GM18868 (cell line): ENCODE results near the gene LDB3.

Source experiments
- ATAC-seq: cut with Tn5 transposase; IDR thresholded peaks from one replicate; pipeline ENCODE4 v1.9.1; 2021; ENCODE audit warnings: mild to moderate bottlenecking, moderate library complexity; ENCODE audit not compliant: unreplicated experiment

The LDB3 gene

DNA sequence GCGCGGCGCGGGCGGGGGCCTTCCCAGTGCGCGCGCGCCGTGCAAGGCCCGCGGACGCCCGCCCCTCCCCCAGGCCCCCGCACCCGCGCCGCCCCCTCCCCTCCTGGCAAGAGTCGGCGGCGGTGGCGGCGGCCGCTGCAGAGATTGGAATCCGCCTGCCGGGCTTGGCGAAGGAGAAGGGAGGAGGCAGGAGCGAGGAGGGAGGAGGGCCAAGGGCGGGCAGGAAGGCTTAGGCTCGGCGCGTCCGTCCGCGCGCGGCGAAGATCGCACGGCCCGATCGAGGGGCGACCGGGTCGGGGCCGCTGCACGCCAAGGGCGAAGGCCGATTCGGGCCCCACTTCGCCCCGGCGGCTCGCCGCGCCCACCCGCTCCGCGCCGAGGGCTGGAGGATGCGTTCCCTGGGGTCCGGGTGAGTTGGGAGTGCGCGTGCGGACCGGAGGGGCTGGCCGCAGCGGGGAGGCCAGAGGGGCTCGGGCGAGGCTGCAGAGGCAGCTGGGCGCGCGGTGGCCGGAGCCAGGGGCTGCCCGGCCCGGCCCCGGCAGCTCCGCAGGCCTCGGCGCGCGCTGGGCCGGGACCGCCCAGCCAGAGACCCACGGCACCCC lies 88.3 kb downstream of the LDB3 start, which contains the start of gene BMPR1A:
BMPR1A (plus strand) TSS at position 109 of the 602 bp plus-strand sequence. CDS start 119,400 bp downstream, outside the sequence.
- ATAC-seq: peak; percentile 27

DNA sequence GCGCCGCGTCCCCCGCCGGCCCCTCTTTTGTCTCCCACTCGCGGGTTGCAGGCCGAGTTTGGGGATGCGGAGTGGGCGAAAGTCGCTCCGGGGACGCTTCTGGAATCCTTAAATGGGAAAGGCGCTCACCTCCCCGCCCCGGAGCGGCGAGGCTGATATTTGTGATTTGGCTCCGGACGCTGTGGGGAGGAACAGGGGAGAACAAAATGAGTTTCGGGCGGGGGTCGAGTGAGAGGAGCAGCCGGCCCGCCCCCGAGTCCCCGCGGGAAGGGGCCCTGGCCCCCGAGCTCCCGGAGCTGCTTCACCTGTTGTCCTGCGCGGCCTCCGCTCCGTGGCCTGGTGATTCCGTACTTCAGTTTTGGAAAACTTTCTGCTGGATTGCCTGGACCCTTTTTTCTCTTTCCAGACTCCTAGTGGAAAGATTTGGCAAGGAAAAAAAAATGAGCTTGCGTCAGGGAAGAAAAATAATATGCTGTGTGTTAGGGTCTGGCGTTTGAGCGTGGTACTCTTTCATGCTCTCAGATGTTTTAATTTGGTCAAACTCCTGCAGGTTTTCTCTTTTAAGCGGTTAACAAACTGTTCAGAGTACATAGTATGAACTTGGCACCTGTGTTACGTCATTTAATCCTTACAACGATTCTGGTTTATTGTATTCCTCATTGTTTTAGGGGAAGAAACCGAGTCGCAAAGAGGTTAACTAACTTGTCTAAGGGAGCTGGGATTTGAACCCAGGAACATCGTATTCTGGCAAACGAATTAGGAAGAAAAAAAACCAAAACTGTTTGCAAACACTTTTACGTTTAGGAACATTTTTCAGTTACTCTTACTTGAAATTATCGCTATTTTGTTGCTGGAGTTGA lies 89.0 kb downstream of the LDB3 start:
- ATAC-seq: peak; percentile 4

GRCh38 chr10:86758189-86759072 lies 90.1 kb downstream of the LDB3 start:
- ATAC-seq: no peak

- no peak for ATAC-seq
These were observed 90.9 kb downstream of the LDB3 start for GRCh38 chr10:86759073-86759672.

- no peak for ATAC-seq
These were observed 95.1 kb downstream of the LDB3 start for GRCh38 chr10:86763404-86763803.

GRCh38 chr10:86765548-86765947 lies 97.2 kb downstream of the LDB3 start:
- ATAC-seq: no peak

GRCh38 chr10:86768412-86769062 lies 100.2 kb downstream of the LDB3 start:
- no peak for ATAC-seq

- ATAC-seq: no peak
These were observed 101.7 kb downstream of the LDB3 start for GRCh38 chr10:86769991-86770390.

DNA sequence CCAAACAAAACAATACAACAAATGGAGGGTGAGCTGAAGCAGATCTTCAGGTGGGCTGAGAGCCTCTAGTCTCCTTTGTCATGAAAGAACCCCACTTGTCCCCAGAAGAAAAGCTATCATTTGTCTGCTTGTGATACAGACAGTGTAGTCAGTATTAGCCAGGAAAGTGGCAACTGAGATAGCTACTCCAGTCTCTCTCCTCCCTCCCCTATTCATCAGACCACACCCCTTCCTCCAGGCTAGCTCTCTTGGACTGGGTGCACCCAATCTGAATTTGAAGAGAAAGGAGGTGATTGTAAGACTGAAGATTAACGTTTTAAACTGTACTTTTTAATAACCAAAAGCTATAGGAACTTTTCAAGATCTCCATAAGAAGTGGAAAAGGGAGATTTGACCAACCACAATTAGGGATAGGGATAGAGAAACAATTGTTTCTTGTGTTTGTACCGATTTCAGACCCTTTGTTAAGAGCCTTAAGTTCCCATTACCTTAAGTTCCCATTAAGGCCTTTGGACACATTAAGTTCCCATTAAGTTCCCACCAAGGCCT lies 102.2 kb downstream of the LDB3 start:
- peak; percentile 52 for ATAC-seq

DNA sequence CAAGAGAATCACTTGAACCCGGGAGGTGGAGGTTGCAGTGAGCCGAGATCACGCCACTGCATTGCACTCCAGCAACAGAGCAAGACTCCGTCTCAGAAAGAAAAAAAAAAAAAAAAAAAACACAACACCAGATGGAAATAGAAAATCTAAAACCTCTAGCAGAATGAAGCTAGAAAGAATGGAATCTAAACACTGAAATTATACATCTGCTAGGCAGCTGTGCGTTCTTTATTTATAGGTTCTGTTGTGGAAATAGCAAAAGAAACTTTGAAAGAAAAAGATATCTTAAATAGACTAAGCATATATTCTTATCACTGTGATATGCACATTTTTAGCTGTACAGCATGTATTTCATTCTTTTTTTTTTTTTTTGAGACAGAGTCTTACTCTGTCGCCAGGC lies 105.2 kb downstream of the LDB3 start:
- ATAC-seq: no peak

DNA sequence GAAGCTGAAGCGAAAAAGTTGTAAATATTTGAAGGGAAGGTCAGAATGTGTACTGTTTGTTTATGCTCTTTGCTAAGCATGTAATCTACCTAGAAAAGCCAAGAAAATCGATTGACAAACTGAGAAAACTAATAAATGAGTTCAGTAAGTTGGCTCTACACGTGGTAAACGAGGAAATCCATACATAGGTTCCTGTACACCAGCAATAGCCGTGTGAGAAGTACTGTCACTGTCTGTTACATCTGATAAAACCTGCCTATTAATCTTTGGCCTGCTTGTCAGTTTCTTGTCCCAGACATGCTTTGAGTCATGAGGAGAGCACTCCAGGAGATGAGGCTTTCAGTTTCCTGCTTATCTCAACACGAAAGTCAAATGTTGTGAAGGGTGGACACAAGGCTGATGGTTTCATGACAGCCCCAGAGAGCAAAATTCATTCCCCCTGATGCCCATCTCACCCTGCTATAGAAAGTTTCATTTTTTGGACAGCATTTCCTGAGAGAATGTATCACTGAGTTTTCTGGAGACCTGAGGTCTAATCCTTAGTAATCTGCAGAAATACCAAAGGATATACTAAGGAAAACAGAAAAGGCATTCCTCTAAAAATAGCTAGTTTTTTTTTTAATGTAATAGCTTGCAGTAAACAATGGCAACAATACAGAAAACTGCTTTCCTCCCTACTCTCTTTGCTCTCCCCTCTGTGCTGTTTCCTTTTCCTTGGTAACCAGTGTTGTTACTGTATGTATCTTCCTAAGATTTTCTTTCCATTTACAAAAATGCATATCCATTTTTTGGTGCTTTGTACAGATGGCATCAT lies 107.0 kb downstream of the LDB3 start:
- peak; percentile 86 for ATAC-seq

GRCh38 chr10:86775870-86776180 lies 107.5 kb downstream of the LDB3 start:
- ATAC-seq: no peak

DNA sequence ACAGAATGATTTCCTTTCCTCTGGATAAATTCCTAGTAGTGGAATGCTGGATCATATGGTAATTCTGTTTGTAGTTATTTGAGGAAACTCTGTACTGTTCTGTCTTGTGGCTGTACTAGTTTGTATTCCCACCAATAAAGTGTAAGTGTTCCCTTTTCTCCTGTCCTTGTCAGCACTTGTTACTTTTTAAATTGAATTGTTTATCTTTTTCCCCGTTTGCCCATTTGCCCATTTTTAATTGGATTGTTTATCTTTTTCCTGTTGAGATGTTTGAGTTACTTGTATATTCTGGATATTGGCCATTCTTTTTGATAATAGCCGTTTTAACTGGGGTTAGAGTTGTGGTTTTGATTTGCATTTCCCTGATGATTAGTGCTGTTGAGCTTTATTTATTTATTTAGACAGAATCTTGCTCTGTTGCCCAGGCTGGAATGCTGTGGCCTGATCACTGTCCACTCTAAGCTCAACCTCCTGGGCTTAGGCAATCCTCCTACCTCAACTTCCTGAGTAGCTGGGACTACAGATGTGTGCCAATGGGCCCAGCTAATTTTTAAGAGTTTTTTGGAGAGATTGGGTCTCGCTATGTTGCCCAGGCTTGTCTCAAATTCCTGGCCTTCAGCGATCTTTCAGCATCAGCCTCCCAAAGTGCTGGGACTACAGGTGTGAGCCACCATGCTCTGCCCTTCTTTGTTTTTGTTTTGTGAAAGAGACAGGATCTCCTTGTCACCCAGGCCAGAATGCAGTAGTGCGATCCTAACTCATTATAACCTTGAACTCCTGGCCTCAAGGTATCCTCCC lies 111.1 kb downstream of the LDB3 start:
- no peak for ATAC-seq

- peak; percentile 92 for ATAC-seq
These were observed 114.5 kb downstream of the LDB3 start for GRCh38 chr10:86782701-86783418.

DNA sequence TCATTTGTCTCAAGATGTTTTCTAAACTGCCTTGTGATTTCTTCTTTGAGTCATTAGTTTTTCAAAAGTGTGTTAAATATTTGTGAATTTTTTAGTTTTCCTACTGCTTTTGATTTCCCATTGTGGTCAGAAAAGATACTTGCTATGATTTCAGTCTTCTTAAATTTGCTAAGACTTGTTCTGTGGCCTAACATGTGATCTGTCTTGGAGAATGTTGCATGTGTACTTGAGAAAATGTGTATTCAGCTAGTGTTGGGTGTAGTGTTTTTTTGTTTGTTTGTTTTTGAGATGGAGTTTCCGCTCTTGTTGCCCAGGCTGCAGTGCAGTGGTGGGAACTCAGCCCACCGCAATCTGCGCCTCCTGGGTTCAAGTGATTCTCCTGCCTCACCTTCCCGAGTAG lies 116.7 kb downstream of the LDB3 start:
- ATAC-seq: no peak
